Psoas muscle (tissue), 8 donors: ENCODE measurements around the gene TMPRSS12. TPM values are rescaled to one million over a fixed set of nuclear protein-coding genes. Genes with fewer than 3 reads are reported as not detected.

ENCODE experiments used
- ATAC-seq, 4 donors: fragments of 200-7000 bp; cut with Tn5 transposase; one replicate each; pipeline ENCODE4 v1.9.1; 2020; ENCODE audit warnings: moderate library complexity in 3 of 4, mild to moderate bottlenecking in 2 of 4
- DNase-seq, 2 donors: peaks; one replicate each; pipeline ENCODE4 v3.0.0-alpha.2; 2020
- H3K27ac ChIP-seq: fragments of 200-600 bp; one replicate; pipeline ENCODE4 v1.8.0; 2022
- H3K27me3 ChIP-seq, 3 donors: fragments of 200-600 bp in 1 of 3; one replicate each; pipeline versions ENCODE4 v1.6.1 to v1.8.0; 2013 to 2022; ENCODE audit warnings: low read length in 2 of 3, mild to moderate bottlenecking in 2 of 3, moderate library complexity in 1 of 3; ENCODE audit not compliant: insufficient read depth in 3 of 3
- H3K36me3 ChIP-seq, 2 donors: fragments of 200-600 bp in 1 of 2; one replicate each; pipeline versions ENCODE4 v1.6.1 to v1.8.0; 2013 to 2022; ENCODE audit warnings: low read depth in 1 of 2, mild to moderate bottlenecking in 1 of 2, moderate library complexity in 1 of 2; ENCODE audit not compliant: insufficient read depth in 1 of 2
- H3K4me1 ChIP-seq: fragments of 200-600 bp; one replicate; pipeline ENCODE4 v1.8.0; 2022
- H3K4me3 ChIP-seq: fragments of 200-600 bp; one replicate; pipeline ENCODE4 v1.8.0; 2022; ENCODE audit warnings: mild to moderate bottlenecking
- H3K9me3 ChIP-seq: fragments of 200-600 bp; one replicate; pipeline ENCODE4 v1.8.0; 2022
- WGBS, 3 donors: extraction: QIAGEN DNeasy Blood & Tissue Kit; methylation state at CpG; one replicate each; pipeline versions ENCODE4 v1.1.6 to v1.1.7; 2013; 5-methylcytosine and 5-hydroxymethylcytosine counted together
- intact Hi-C, 2 donors: fragments of 100-400 bp; cut with DNase I; formaldehyde crosslinking; loops; one replicate each; pipeline versions ENCODE4 v1.11.0 to v1.14.2; 2022
- polyA plus RNA-seq, 3 donors: library from polyadenylated mRNA; stranded (reverse); fragments of 200-250 nt; gene quantifications; one replicate each; pipeline ENCODE4 v1.2.3, GENCODE V29; 2013
- total RNA-seq, 4 donors: library from RNA; stranded (reverse); fragmentation: NEBNext Ultra II Directional in 2 of 4; extraction: Animal tissue kit (Norgen Biotek cat#: 25700) in 2 of 4; gene quantifications; one replicate each; pipeline versions ENCODE4 v1.2.1 to v1.2.4, GENCODE V29; 2021 to 2023
- TF ChIP-seq, protein P1 (sequence below): fragments of 200-600 bp; IDR thresholded peaks from one replicate; pipeline ENCODE4 v1.8.0; 2022; ENCODE audit warnings: antibody characterized with exemption
- donor health status: healthy with polysubstance abuse.
- donor health status: DM: no; HTN: no; CAD: no; lungs with moderate emphysema.
- donor health status: Bipolar disorder and iron deficiency.
- donor health status: healthy.
- donor health status: DM: yes; HTN: yes; CAD: no.
- donor health status: DM: no; HTN: no; CAD: no.
- donor health status: DM: no; HTN: no; CAD: no.
- donor health status: DM: yes; HTN: yes; CAD: no.

The TMPRSS12 gene
- total and polyA plus RNA-seq, 7 donors, result not detected

DNA sequence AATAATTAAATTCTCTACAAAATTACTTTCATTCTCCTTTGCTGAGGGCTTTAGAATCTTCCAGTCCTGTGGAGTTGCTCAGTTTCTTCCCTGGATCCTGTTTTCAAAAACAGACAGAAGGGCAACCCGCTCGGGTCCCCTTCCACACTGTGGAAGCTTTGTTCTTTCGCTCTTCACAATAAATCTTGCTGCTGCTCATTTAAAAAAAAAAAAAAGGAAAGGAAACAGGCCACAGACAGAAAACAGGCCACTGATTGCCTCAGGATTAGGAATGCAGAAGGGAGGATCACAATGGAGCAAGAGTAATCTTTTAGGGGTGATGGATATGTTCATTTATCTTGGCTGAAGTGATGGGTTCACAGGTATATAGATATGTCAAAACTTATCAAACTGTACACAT, 80.1 kb downstream of the TMPRSS12 start:
- Histone ChIP-seq H3K36me3 (no peaks in the 10 kb centered on the region), H3K4me1 (peaks cover 36% of the 10 kb centered on the region), H3K27me3 (no peaks in the 10 kb centered on the region), H3K4me3 (peak overlapping the region; percentile 78), H3K27ac (peak overlapping the region; percentile 76), H3K9me3 (no peaks in the 10 kb centered on the region)
- 22 to 36% (median 30%) methylated on average over 3 of the region's 3 CpGs for WGBS, 3 donors
- TF ChIP-seq, protein P1, sequence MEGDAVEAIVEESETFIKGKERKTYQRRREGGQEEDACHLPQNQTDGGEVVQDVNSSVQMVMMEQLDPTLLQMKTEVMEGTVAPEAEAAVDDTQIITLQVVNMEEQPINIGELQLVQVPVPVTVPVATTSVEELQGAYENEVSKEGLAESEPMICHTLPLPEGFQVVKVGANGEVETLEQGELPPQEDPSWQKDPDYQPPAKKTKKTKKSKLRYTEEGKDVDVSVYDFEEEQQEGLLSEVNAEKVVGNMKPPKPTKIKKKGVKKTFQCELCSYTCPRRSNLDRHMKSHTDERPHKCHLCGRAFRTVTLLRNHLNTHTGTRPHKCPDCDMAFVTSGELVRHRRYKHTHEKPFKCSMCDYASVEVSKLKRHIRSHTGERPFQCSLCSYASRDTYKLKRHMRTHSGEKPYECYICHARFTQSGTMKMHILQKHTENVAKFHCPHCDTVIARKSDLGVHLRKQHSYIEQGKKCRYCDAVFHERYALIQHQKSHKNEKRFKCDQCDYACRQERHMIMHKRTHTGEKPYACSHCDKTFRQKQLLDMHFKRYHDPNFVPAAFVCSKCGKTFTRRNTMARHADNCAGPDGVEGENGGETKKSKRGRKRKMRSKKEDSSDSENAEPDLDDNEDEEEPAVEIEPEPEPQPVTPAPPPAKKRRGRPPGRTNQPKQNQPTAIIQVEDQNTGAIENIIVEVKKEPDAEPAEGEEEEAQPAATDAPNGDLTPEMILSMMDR, result no peak
- ATAC-seq (no peak), DNase-seq (no peak)
- intact Hi-C loops, result loop anchor here (2.0 to 5.0 kb wide), 2 partner anchors 62 to 96 kb away; no protein-coding TSS in a partner anchor

DNA sequence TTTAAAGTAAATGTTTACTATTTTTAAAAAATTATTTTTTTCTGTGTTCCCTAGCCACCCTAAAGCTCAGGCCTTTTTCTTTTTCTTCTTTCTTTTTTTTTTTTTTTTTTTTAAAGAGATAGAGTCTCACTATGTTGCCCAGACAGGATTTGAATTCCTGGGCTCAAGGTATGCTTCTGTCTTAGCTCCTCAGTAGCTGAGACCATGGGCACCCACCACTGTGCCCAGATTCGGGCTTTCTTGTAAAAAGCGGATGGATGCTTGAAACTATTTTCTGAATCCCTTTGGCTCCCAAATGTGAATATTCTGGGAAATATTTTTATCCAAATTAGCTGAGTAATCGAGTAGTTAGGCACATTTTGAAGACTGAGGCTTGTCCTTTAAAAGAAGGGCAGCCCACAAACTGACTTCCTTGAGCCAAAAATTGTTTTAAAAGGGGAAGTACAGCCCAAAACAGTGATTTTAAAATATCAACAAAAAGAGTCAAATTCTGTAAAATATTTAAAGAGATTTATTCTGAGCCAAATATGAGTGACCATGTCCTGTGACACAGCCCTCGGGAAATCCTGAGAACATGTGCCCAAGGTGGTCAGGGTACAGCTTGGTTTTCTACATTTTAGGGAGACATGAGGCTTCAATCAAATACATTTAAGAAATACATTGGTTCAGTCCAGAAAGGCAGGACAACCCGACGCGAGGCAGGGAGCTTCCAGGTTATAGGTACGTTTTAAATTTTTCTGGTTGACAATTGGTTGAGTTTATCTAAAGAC, 80.8 kb downstream of the TMPRSS12 start:
- TF ChIP-seq, protein P1, result no peak
- ATAC-seq (no peak), DNase-seq (no peak)
- H3K27ac ChIP-seq, result peak overlapping the region; percentile 76
- H3K9me3 ChIP-seq, result no peaks in the 10 kb centered on the region
- no peaks in the 10 kb centered on the region for H3K36me3 ChIP-seq
- H3K4me3 ChIP-seq, result peak overlapping the region; percentile 78
- intact Hi-C loops, result loop anchor here (2.0 to 5.0 kb wide), 2 partner anchors 61 to 96 kb away; no protein-coding TSS in a partner anchor
- H3K4me1 ChIP-seq, result peaks cover 43% of the 10 kb centered on the region
- 9 to 18% (median 14%) methylated on average over 8 of the region's 8 CpGs for WGBS, 3 donors
- H3K27me3 ChIP-seq, result no peaks in the 10 kb centered on the region

DNA sequence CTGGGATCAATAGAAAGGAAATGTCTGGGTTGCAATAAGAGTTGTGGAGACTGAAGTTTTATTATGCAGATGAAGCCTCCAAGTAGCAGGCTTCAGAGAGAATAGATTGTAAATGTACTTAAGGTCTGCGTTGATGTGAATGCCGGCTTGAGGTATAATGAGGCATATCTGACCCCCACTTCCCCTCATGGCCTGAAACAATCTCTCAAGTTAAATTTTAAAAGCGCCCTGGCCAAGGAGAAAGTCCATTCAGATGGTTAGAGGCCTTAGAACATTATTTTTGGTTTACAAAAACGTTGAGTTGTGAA, 81.4 kb downstream of the TMPRSS12 start:
- Histone ChIP-seq H3K9me3 (no peaks in the 10 kb centered on the region), H3K4me1 (peaks cover 47% of the 10 kb centered on the region), H3K27ac (peak overlapping the region; percentile 76), H3K36me3 (no peaks in the 10 kb centered on the region), H3K4me3 (peak overlapping the region; percentile 78), H3K27me3 (no peaks in the 10 kb centered on the region)
- TF ChIP-seq, protein P1, result no peak
- DNase-seq (no peak), ATAC-seq (peak in 3 of 4 donors; percentile 2 to 9 (median 5))
- 1 to 2% (median 1%) methylated on average over 4 of the region's 4 CpGs for WGBS, 3 donors
- intact Hi-C loops, result loop anchor here in 1 of 2 donors (5.0 kb wide), 1 partner anchor 97 kb away; no protein-coding TSS in a partner anchor

DNA sequence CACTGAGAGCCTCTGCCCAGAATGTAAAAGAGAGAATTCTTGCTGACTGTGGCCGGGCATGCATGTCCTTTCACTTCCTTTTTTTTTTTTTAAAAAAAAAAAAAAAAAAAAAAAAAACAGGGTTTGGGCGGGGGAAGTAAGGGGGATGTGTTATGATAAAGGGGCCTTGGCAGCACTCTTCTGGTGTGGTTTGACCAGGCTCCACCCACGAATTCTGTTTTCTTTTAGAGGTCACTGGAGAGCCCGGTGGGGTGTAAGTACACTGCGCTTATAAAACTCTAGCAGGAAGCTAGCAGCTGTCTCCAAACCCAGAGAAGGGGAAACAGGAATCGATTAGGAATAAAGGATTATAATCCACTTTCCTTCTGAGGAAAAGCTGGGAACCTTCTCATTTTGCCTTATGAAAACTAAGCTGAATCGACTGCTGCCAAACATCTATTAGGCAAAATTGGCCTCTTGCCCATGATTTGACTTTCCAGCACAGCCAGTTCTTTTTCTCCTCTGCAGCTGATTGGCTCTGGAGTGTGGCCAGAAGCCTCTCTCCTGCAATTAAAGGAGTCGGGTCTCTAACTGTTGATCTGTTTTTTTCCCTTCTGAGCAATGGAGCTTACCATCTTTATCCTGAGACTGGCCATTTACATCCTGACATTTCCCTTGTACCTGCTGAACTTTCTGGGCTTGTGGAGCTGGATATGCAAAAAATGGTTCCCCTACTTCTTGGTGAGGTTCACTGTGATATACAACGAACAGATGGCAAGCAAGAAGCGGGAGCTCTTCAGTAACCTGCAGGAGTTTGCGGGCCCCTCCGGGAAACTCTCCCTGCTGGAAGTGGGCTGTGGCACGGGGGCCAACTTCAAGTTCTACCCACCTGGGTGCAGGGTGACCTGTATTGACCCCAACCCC, 82.0 kb downstream of the TMPRSS12 start:
- ATAC-seq (peak; percentile 81 to 87 (median 83)), DNase-seq (peak; percentile 89 to 94)
- Histone ChIP-seq H3K27ac (peak overlapping the region; percentile 76), H3K9me3 (no peaks in the 10 kb centered on the region), H3K4me1 (peaks cover 53% of the 10 kb centered on the region), H3K4me3 (peak overlapping the region; percentile 78), H3K36me3 (peaks cover 0 to 2% of the 10 kb centered on the region in 2 donors), H3K27me3 (no peaks in the 10 kb centered on the region)
- WGBS, 3 donors, result 0 to 1% (median 1%) methylated on average over 13 of the region's 13 CpGs
- intact Hi-C loops, result loop anchor here (5.0 kb wide), 2 partner anchors 58 to 97 kb away; no protein-coding TSS in a partner anchor
- TF ChIP-seq, protein P1, result no peak
